ENCODE data around the gene DEK.

DEK gene

GRCh38 chr6:18268066-18268465, 3.7 kb upstream of the DEK start:
- in situ Hi-C loops (cut with MboI; ENCODE audit: low pct_unique_long_range_greater_than_20kb, low sequenced_read_pairs) = no loop called here
- DNase-seq = no peak

GRCh38 chr6:18266523-18266912, 2.2 kb upstream of the DEK start:
- DNase-seq = no peak
- in situ Hi-C loops (cut with MboI; ENCODE audit: low pct_unique_long_range_greater_than_20kb, low sequenced_read_pairs) = no loop called here

- DNase-seq = no peak
- in situ Hi-C loops (cut with MboI; ENCODE audit: low pct_unique_long_range_greater_than_20kb, low sequenced_read_pairs) = no loop called here
Measured at GRCh38 chr6:18265787-18266522, 1.6 kb upstream of the DEK start.

- no peak for DNase-seq
- in situ Hi-C loops (cut with MboI; ENCODE audit: low pct_unique_long_range_greater_than_20kb, low sequenced_read_pairs) = no loop called here
Measured at GRCh38 chr6:18264923-18265377, 620 bp upstream of the DEK start.

- in situ Hi-C loops (cut with MboI; ENCODE audit: low pct_unique_long_range_greater_than_20kb, low sequenced_read_pairs) = no loop called here
- DNase-seq = peak; percentile 39
Measured at GRCh38 chr6:18263418-18264218, 712 bp downstream of the DEK start.

GRCh38 chr6:18262702-18263417, 1.5 kb downstream of the DEK start:
- in situ Hi-C loops (cut with MboI; ENCODE audit: low pct_unique_long_range_greater_than_20kb, low sequenced_read_pairs) = no loop called here
- peak; percentile 48 for DNase-seq

- in situ Hi-C loops (cut with MboI; ENCODE audit: low pct_unique_long_range_greater_than_20kb, low sequenced_read_pairs) = no loop called here
- DNase-seq = no peak
Measured at GRCh38 chr6:18261877-18262276, 2.5 kb downstream of the DEK start.

GRCh38 chr6:18260448-18261106, 3.8 kb downstream of the DEK start:
- peak; percentile 49 for DNase-seq
- in situ Hi-C loops (cut with MboI; ENCODE audit: low pct_unique_long_range_greater_than_20kb, low sequenced_read_pairs) = no loop called here

- in situ Hi-C loops (cut with MboI; ENCODE audit: low pct_unique_long_range_greater_than_20kb, low sequenced_read_pairs) = no loop called here
- DNase-seq = no peak
Measured at GRCh38 chr6:18259675-18260447, 4.5 kb downstream of the DEK start.

GRCh38 chr6:18254793-18255192, 9.5 kb downstream of the DEK start:
- no peak for DNase-seq
- in situ Hi-C loops (cut with MboI; ENCODE audit: low pct_unique_long_range_greater_than_20kb, low sequenced_read_pairs) = no loop called here

GRCh38 chr6:18253635-18254034, 10.7 kb downstream of the DEK start:
- in situ Hi-C loops (cut with MboI; ENCODE audit: low pct_unique_long_range_greater_than_20kb, low sequenced_read_pairs) = no loop called here
- DNase-seq = no peak

- no peak for DNase-seq
- in situ Hi-C loops (cut with MboI; ENCODE audit: low pct_unique_long_range_greater_than_20kb, low sequenced_read_pairs) = no loop called here
Measured at GRCh38 chr6:18249271-18249670, 15.1 kb downstream of the DEK start.

GRCh38 chr6:18248698-18249097, 15.6 kb downstream of the DEK start:
- no peak for DNase-seq
- in situ Hi-C loops (cut with MboI; ENCODE audit: low pct_unique_long_range_greater_than_20kb, low sequenced_read_pairs) = no loop called here

- no peak for DNase-seq
- in situ Hi-C loops (cut with MboI; ENCODE audit: low pct_unique_long_range_greater_than_20kb, low sequenced_read_pairs) = no loop called here
Measured at GRCh38 chr6:18247002-18247401, 17.3 kb downstream of the DEK start.

GRCh38 chr6:18246205-18246604, 18.1 kb downstream of the DEK start:
- in situ Hi-C loops (cut with MboI; ENCODE audit: low pct_unique_long_range_greater_than_20kb, low sequenced_read_pairs) = no loop called here
- DNase-seq = no peak

GRCh38 chr6:18245642-18246041, 18.7 kb downstream of the DEK start:
- in situ Hi-C loops (cut with MboI; ENCODE audit: low pct_unique_long_range_greater_than_20kb, low sequenced_read_pairs) = no loop called here
- DNase-seq = no peak

- DNase-seq = no peak
- in situ Hi-C loops (cut with MboI; ENCODE audit: low pct_unique_long_range_greater_than_20kb, low sequenced_read_pairs) = no loop called here
Measured at GRCh38 chr6:18245079-18245478, 19.3 kb downstream of the DEK start.

- in situ Hi-C loops (cut with MboI; ENCODE audit: low pct_unique_long_range_greater_than_20kb, low sequenced_read_pairs) = no loop called here
- no peak for DNase-seq
Measured at GRCh38 chr6:18244251-18244650, 20.1 kb downstream of the DEK start.

All from KBM-7 (cell line).